IMR-90 (cell line): ENCODE data around the gene NPEPL1. TPM values are rescaled to one million over a fixed set of nuclear protein-coding genes. Genes with fewer than 3 reads are reported as not detected.

Experiments
- ATAC-seq: fragments of 200-7000 bp; cut with Tn5 transposase; 2 replicates; pipeline ENCODE4 v1.9.1; 2020; ENCODE audit warnings: low read depth, mild to moderate bottlenecking, moderate library complexity
- BruUV-seq: library from RNA; stranded (reverse); fragments of 400-500 nt; replicated peaks from 2 replicates; lab custom pipeline; 2021; lab: Mats Ljungman, UMichigan
- CTCF ChIA-PET: fragments of 300-600 bp; formaldehyde crosslinking; extraction: SDS; loops from one replicate; lab custom pipeline; 2021; ENCODE audit warnings: antibody characterized with exemption; lab: Yijun Ruan, JAX
- POLR2A ChIA-PET: fragments of 300-600 bp; sonication (Branson Sonifier 250); formaldehyde crosslinking; loops from one replicate; lab custom pipeline; 2022; ENCODE audit warnings: antibody characterized with exemption; ENCODE audit not compliant: unreplicated experiment; lab: Charles Lee
- DNase-seq: peaks from one replicate; pipeline ENCODE4 v3.0.0; 2013
- H2AFZ ChIP-seq: replicated peaks from 2 replicates; pipeline ENCODE3; 2013; ENCODE audit warnings: low read length, mild to moderate bottlenecking; ENCODE audit not compliant: poor library complexity
- H2AK5ac ChIP-seq: 2 replicates; pipeline ENCODE4 v1.6.1; 2013; ENCODE audit warnings: low read depth, low read length, inconsistent platforms
- H2AK9ac ChIP-seq: replicated peaks from 2 replicates; pipeline ENCODE3; 2013; ENCODE audit warnings: mild to moderate bottlenecking, low read depth, low read length, moderate library complexity; ENCODE audit not compliant: poor library complexity
- H2BK120ac ChIP-seq: 2 replicates; pipeline ENCODE4 v1.6.1; 2013; ENCODE audit warnings: low read depth, low read length, inconsistent platforms
- H2BK15ac ChIP-seq: 3 replicates; pipeline ENCODE4 v1.6.1; 2013; ENCODE audit warnings: low read depth, low read length, inconsistent platforms
- H2BK20ac ChIP-seq: 2 replicates; pipeline ENCODE4 v1.6.1; 2013; ENCODE audit warnings: low read depth, mild to moderate bottlenecking, inconsistent platforms, low read length, moderate library complexity
- H2BK5ac ChIP-seq: 2 replicates; pipeline ENCODE4 v1.6.1; 2013; ENCODE audit warnings: mild to moderate bottlenecking, low read depth, low read length, inconsistent platforms; ENCODE audit not compliant: poor library complexity, severe bottlenecking
- H3K14ac ChIP-seq: replicated peaks from 2 replicates; pipeline ENCODE4 v1.6.1; 2013; ENCODE audit warnings: low read depth, low read length, inconsistent platforms
- H3K18ac ChIP-seq: 2 replicates; pipeline ENCODE4 v1.6.1; 2013; ENCODE audit warnings: low read depth, low read length, control low read depth
- H3K23ac ChIP-seq: 2 replicates; pipeline ENCODE4 v1.6.1; 2013; ENCODE audit warnings: low read depth, low read length, inconsistent platforms
- H3K27ac ChIP-seq: 2 replicates; pipeline ENCODE4 v1.5.1; 2013; ENCODE audit warnings: mild to moderate bottlenecking, control low read depth, low read length; ENCODE audit not compliant: insufficient read depth
- H3K27me3 ChIP-seq: 2 replicates; pipeline ENCODE4 v1.6.1; 2013; ENCODE audit warnings: low read length; ENCODE audit not compliant: control insufficient read depth, insufficient read depth
- H3K36me3 ChIP-seq: 2 replicates; pipeline ENCODE4 v1.6.1; 2013; ENCODE audit warnings: low read length, mixed read lengths; ENCODE audit not compliant: control insufficient read depth, insufficient read depth
- H3K4ac ChIP-seq: 2 replicates; pipeline ENCODE4 v1.6.1; 2013; ENCODE audit warnings: low read depth, low read length, inconsistent platforms
- H3K4me1 ChIP-seq: 2 replicates; pipeline ENCODE4 v1.6.1; 2013; ENCODE audit warnings: low read length, mixed read lengths; ENCODE audit not compliant: control insufficient read depth, insufficient read depth
- H3K4me2 ChIP-seq: 2 replicates; pipeline ENCODE4 v1.6.1; 2013; ENCODE audit warnings: low read depth, mild to moderate bottlenecking, control low read depth, low read length, moderate library complexity
- H3K4me3 ChIP-seq: 2 replicates; pipeline ENCODE4 v1.5.1; 2013; ENCODE audit warnings: low read depth, mild to moderate bottlenecking, control low read depth, low read length, moderate library complexity; ENCODE audit not compliant: insufficient read depth
- H3K56ac ChIP-seq: 2 replicates; pipeline ENCODE4 v1.6.1; 2013; ENCODE audit warnings: low read length, inconsistent platforms; ENCODE audit not compliant: insufficient read depth; ENCODE audit errors: extremely low read depth
- H3K79me1 ChIP-seq, 2 experiments: 2 replicates each; pipeline ENCODE4 v1.6.1; 2013; ENCODE audit warnings: low read length in 2 of 2, inconsistent platforms in 1 of 2, low read depth in 1 of 2
- H3K9ac ChIP-seq: 2 replicates; pipeline ENCODE4 v1.6.1; 2013; ENCODE audit warnings: low read depth, low read length, control low read depth
- H3K9me1 ChIP-seq: 2 replicates; pipeline ENCODE4 v1.6.1; 2013; ENCODE audit warnings: low read length, inconsistent platforms; ENCODE audit not compliant: insufficient read depth
- H3K9me3 ChIP-seq: 2 replicates; pipeline ENCODE4 v1.6.1; 2013; ENCODE audit warnings: low read length; ENCODE audit not compliant: control insufficient read depth, insufficient read depth
- H4K20me1 ChIP-seq: 2 replicates; pipeline ENCODE4 v1.6.1; 2013; ENCODE audit warnings: low read length, inconsistent platforms; ENCODE audit not compliant: insufficient read depth
- H4K5ac ChIP-seq: 2 replicates; pipeline ENCODE4 v1.6.1; 2013; ENCODE audit warnings: mild to moderate bottlenecking, low read depth, low read length, control low read depth
- H4K8ac ChIP-seq, 2 experiments: 2 replicates each; pipeline ENCODE4 v1.6.1; 2013; ENCODE audit warnings: low read depth in 2 of 2, low read length in 2 of 2, control low read depth in 1 of 2, inconsistent platforms in 1 of 2
- H4K91ac ChIP-seq: 2 replicates; pipeline ENCODE4 v1.6.1; 2013; ENCODE audit warnings: low read depth, low read length, inconsistent platforms; ENCODE audit not compliant: insufficient read depth
- WGBS, 2 experiments: methylation state at CpG; one replicate each; pipeline versions ENCODE4 v1.1.5 to v1.1.7; 2013; ENCODE audit warnings: missing lambda C conversion rate in 2 of 2; ENCODE audit not compliant: insufficient read length in 1 of 2; ENCODE audit errors: extremely low coverage in 2 of 2; 5-methylcytosine and 5-hydroxymethylcytosine counted together
- dilution Hi-C: fragments of 300-500 bp; cut with HindIII; formaldehyde crosslinking; loops from one replicate; pipeline ENCODE4 v1.14.3; 2018; ENCODE audit warnings: low sequenced_read_pairs; ENCODE audit not compliant: unreplicated experiment
- in situ Hi-C: fragments of 300-500 bp; cut with MboI; formaldehyde crosslinking; loops from 3 replicates; pipeline ENCODE4 v1.14.3; 2019; ENCODE audit warnings: low sequenced_read_pairs, inconsistent platforms, mixed read lengths
- intact Hi-C: fragments of 100-400 bp; cut with micrococcal nuclease; formaldehyde crosslinking; loops from 2 replicates; pipeline ENCODE4 v1.10.0; 2022
- polyA plus RNA-seq, 3 experiments: library from polyadenylated mRNA; depleted of rRNA; stranded (reverse); fragments of >200 nt; gene quantifications; 2 replicates each; pipeline ENCODE4 v1.2.3, GENCODE V29; 2012; ENCODE audit warnings: low replicate concordance in 1 of 3
- total RNA-seq: library from RNA; depleted of rRNA; stranded (reverse); fragments of >200 nt; gene quantifications from 2 replicates; pipeline ENCODE4 v1.2.3, GENCODE V29; 2012
- TF ChIP-seq, protein P1 (sequence below): fragments of 150-350 bp; IDR thresholded peaks from 2 replicates; pipeline ENCODE4 v1.6.1; 2017; ENCODE audit warnings: mild to moderate bottlenecking, antibody characterized with exemption, low read length, low read depth

Gene NPEPL1
- total and polyA plus RNA-seq, 2 of the 4 experiments (the other 2 are of a cell fraction): 6.3 to 10.4 TPM

DNA sequence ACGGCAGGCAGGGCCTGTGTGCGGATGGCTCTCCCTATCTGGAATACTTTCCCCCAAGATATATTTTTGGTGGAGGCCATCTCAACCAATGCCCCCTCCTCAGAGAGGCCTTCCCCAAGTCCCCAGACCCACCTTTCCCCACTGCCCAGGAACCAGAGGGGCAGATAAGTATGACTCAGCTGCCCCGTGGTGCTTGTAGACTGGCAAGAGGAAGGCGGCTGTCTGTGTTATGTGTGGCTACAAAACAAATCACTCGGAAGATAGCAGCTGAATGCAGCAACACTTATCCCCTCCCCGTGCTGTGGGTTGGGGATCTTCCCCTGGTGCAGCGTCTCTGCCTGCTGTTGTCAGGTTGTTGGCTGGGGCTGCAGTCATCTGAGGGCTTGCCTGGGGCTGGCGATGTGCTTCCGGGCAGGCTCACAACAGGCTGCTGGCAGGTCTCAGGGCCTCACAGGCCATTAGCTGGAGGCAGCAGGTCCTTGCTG lies 7.1 kb downstream of the NPEPL1 start:
- ATAC-seq (no peak), DNase-seq (no peak)
- no peak overlapping the region for H3K9ac ChIP-seq
- H3K4me2 ChIP-seq: no peak overlapping the region
- H4K8ac ChIP-seq: no peak overlapping the region
- TF ChIP-seq, protein P1, sequence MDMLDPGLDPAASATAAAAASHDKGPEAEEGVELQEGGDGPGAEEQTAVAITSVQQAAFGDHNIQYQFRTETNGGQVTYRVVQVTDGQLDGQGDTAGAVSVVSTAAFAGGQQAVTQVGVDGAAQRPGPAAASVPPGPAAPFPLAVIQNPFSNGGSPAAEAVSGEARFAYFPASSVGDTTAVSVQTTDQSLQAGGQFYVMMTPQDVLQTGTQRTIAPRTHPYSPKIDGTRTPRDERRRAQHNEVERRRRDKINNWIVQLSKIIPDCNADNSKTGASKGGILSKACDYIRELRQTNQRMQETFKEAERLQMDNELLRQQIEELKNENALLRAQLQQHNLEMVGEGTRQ: no peak
- peak overlapping the region; percentile 84 for H2AK9ac ChIP-seq
- H3K27ac ChIP-seq: no peak overlapping the region
- 0 out of 2 replicates have a peak overlapping the region, but pooled peaks have one; percentile 18 for H2AK5ac ChIP-seq
- no peak overlapping the region for H3K4me3 ChIP-seq
- no peak overlapping the region for H3K23ac ChIP-seq
- CTCF ChIA-PET: no interaction called here
- intact Hi-C loops (no loop called here), dilution Hi-C loops (no loop called here), in situ Hi-C loops (no loop called here)
- no peak overlapping the region for H4K5ac ChIP-seq
- H3K4me1 ChIP-seq: peaks cover 6% of the 10 kb centered on the region
- H2BK120ac ChIP-seq: no peak overlapping the region
- H2BK5ac ChIP-seq: peak overlapping the region; percentile 71
- H2BK15ac ChIP-seq: no peak overlapping the region
- no peak overlapping the region for H3K14ac ChIP-seq
- H2BK20ac ChIP-seq: no peak overlapping the region
- peaks cover 5% of the 10 kb centered on the region for H3K9me1 ChIP-seq
- H3K79me1 ChIP-seq: peaks cover 5% of the 10 kb centered on the region in 2 experiments; a peak in 2 of 4 replicates
- no peaks in the 10 kb centered on the region for H3K9me3 ChIP-seq
- WGBS, 2 experiments: 74% methylated on average over 3 of the region's 9 CpGs; no CpG with 5 or more reads in 1 of the 2 experiments
- H3K4ac ChIP-seq: no peak overlapping the region
- POLR2A ChIA-PET: no interaction called here
- H3K18ac ChIP-seq: no peak overlapping the region
- H3K36me3 ChIP-seq: peaks cover 44% of the 10 kb centered on the region
- no peak overlapping the region for H2AFZ ChIP-seq
- no peak overlapping the region for H3K56ac ChIP-seq
- no TSS peak for BruUV-seq
- H3K27me3 ChIP-seq: no peaks in the 10 kb centered on the region
- no peak overlapping the region for H4K91ac ChIP-seq
- no peaks in the 10 kb centered on the region for H4K20me1 ChIP-seq
